Progenitor cell of endocrine pancreas (in vitro differentiated cells): Measurements from ENCODE around the gene KRTAP3-2. TPM values are rescaled to one million over a fixed set of nuclear protein-coding genes. Genes with fewer than 3 reads are reported as not detected.

Source experiments
- DNase-seq: peaks from one replicate; pipeline ENCODE4 v3.0.0; 2021; ENCODE audit warnings: low spot score; ENCODE audit not compliant: unreplicated experiment
- H3K27ac Mint-ChIP-seq: 2 replicates; pipeline ENCODE4 v1.8.0; 2021; ENCODE audit warnings: mild to moderate bottlenecking, moderate library complexity, mixed read lengths
- H3K27me3 Mint-ChIP-seq: 2 replicates; pipeline ENCODE4 v1.8.0; 2021; ENCODE audit warnings: mixed read lengths
- H3K36me3 Mint-ChIP-seq: 2 replicates; pipeline ENCODE4 v1.8.0; 2022; ENCODE audit warnings: mixed read lengths; ENCODE audit not compliant: insufficient read depth
- H3K4me1 Mint-ChIP-seq: 2 replicates; pipeline ENCODE4 v1.8.0; 2021; ENCODE audit warnings: low read depth, mixed read lengths
- H3K4me3 Mint-ChIP-seq: 2 replicates; pipeline ENCODE4 v1.8.0; 2021; ENCODE audit warnings: low read depth, mild to moderate bottlenecking, moderate library complexity, mixed read lengths
- H3K9me3 Mint-ChIP-seq: 2 replicates; pipeline ENCODE4 v1.8.0; 2021; ENCODE audit warnings: low read depth, mixed read lengths
- total RNA-seq: library from RNA; stranded (reverse); gene quantifications from 2 replicates; pipeline ENCODE4 v1.2.1, GENCODE V29; 2021
- TF ChIP-seq, protein P1 (sequence below): fragments of 200-600 bp; sonication (generic); IDR thresholded peaks from one replicate; pipeline ENCODE4 v1.5.0; 2021; ENCODE audit warnings: antibody characterized with exemption, mild to moderate bottlenecking; ENCODE audit not compliant: unreplicated experiment

The KRTAP3-2 gene
- total RNA-seq, 1 donor from 2014 or later: not detected

GRCh38 chr17:40960144-40960543 lies 39.6 kb downstream of the KRTAP3-2 start:
- peaks cover 56% of the 10 kb centered on the region for H3K4me1 Mint-ChIP-seq
- no peaks in the 10 kb centered on the region for H3K36me3 Mint-ChIP-seq
- H3K27me3 Mint-ChIP-seq: no peaks in the 10 kb centered on the region
- H3K9me3 Mint-ChIP-seq: peaks cover 14% of the 10 kb centered on the region
- peak overlapping the region; percentile 31 for H3K27ac Mint-ChIP-seq
- no peak for DNase-seq
- TF ChIP-seq, protein P1, sequence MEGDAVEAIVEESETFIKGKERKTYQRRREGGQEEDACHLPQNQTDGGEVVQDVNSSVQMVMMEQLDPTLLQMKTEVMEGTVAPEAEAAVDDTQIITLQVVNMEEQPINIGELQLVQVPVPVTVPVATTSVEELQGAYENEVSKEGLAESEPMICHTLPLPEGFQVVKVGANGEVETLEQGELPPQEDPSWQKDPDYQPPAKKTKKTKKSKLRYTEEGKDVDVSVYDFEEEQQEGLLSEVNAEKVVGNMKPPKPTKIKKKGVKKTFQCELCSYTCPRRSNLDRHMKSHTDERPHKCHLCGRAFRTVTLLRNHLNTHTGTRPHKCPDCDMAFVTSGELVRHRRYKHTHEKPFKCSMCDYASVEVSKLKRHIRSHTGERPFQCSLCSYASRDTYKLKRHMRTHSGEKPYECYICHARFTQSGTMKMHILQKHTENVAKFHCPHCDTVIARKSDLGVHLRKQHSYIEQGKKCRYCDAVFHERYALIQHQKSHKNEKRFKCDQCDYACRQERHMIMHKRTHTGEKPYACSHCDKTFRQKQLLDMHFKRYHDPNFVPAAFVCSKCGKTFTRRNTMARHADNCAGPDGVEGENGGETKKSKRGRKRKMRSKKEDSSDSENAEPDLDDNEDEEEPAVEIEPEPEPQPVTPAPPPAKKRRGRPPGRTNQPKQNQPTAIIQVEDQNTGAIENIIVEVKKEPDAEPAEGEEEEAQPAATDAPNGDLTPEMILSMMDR: no peak
- H3K4me3 Mint-ChIP-seq: no peak overlapping the region

DNA sequence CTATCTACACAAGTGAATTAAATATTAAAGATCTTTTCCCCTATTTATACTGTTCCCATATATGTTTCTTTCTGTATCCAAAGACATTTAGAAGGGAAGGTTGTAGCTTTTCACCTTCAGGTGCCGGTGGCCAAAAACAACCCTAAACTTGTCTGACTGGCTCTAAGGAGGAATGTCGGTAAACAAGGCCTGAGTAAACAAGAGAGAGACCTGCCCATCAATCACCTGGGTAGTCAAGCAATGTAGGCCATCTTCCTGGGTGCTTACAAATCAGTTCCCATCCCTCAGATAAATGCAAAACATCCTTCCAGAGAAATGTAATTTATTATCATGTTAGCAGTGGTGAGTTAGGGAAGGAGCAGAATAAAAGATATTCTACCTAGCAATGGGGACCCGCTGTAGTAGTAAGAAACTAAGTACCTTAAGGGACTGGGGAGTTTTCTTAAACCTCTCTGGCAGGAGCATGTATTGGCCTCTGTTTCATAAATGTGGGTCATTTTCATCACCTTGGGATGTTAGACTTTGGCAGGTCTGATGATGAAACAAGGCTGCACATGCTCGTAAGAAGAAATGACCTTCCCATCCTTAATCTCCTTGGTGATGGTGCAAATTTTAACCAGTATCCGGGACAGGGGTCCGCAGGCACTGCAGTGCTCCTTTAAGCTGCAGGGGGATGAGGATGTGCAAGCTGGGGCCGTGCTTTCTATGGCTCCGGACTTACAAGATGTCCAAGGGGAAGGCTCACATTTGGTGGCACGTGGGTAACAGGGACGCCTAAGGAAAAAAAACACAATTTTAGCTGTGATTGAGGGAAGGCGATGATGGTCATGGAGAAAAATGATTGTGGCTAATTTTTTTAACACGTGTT lies 41.4 kb downstream of the KRTAP3-2 start:
- peaks cover 6% of the 10 kb centered on the region for H3K9me3 Mint-ChIP-seq
- TF ChIP-seq, protein P1: no peak
- H3K27ac Mint-ChIP-seq: peak overlapping the region; percentile 95
- H3K4me1 Mint-ChIP-seq: peaks cover 58% of the 10 kb centered on the region
- no peak for DNase-seq
- peak overlapping the region; percentile 58 for H3K4me3 Mint-ChIP-seq
- no peaks in the 10 kb centered on the region for H3K27me3 Mint-ChIP-seq
- H3K36me3 Mint-ChIP-seq: no peaks in the 10 kb centered on the region

DNA sequence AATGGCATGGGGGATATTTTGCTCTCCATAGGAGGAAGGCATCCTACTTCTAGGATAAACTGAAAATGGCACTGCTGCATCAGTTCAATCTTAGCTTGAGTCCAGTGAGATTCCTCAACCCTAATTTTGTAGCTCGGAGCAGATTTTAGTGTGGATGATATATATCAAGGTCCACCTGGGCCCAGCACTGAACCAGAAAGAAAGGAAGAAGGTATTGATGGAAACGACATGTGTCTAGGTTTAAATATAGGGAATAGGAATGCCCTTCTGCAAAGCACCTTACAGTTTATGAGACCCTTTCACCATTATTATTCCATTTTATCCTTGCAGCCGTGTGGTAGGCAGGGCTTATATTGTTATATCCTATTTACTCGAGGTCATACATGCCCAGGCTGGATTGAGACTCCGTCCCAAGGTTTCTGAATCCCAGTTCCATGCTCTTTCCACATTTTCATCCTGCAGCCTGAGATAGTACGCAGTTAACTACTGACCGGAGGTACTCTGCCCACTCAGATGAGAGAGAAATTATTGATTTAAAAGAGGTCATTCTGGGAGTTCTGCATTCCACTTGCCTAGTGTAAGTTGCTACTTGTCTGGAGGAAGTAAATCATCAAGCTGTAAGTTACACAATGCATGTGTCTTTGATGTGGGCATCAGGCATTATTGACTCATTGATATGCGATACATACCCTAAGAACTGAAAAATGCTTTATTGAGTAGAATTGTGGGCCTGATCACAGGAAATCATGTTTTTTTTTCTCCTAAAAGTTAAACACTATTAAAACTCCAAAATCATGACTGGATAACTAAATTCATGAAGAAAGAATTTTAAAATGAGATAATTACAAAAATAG lies 43.1 kb downstream of the KRTAP3-2 start:
- no peak for DNase-seq
- H3K4me1 Mint-ChIP-seq: peaks cover 51% of the 10 kb centered on the region
- H3K4me3 Mint-ChIP-seq: peak overlapping the region; percentile 2
- peaks cover 5% of the 10 kb centered on the region for H3K9me3 Mint-ChIP-seq
- H3K27ac Mint-ChIP-seq: peak overlapping the region; percentile 95
- H3K27me3 Mint-ChIP-seq: no peaks in the 10 kb centered on the region
- H3K36me3 Mint-ChIP-seq: no peaks in the 10 kb centered on the region
- TF ChIP-seq, protein P1: no peak

- TF ChIP-seq, protein P1: no peak
- no peaks in the 10 kb centered on the region for H3K36me3 Mint-ChIP-seq
- no peak for DNase-seq
- no peak overlapping the region for H3K4me3 Mint-ChIP-seq
- peaks cover 48% of the 10 kb centered on the region for H3K4me1 Mint-ChIP-seq
- no peaks in the 10 kb centered on the region for H3K9me3 Mint-ChIP-seq
- H3K27ac Mint-ChIP-seq: no peak overlapping the region
- H3K27me3 Mint-ChIP-seq: no peaks in the 10 kb centered on the region
Observed at GRCh38 chr17:40953881-40954280, 45.8 kb downstream of the KRTAP3-2 start.

DNA sequence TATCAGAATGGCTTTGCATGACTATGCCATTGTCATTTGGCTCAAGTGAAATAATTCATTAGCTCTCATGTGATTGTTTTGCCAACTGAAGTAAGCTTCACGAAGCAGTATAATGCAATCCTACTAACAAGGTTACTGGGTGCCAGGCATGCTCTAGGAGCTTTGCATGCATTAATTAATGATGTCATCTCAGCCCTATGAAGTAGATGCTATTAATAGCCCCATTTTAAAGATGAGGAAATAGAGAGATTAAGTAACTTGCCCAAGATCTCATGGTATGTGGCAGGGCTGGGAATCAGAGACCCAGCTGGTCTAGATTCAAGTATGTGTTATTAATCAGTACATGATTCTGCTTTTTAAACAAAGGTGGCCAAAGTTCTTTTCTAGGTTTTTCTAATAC lies 47.0 kb downstream of the KRTAP3-2 start:
- H3K4me1 Mint-ChIP-seq: peaks cover 37% of the 10 kb centered on the region
- no peaks in the 10 kb centered on the region for H3K9me3 Mint-ChIP-seq
- TF ChIP-seq, protein P1: no peak
- H3K4me3 Mint-ChIP-seq: no peak overlapping the region
- no peak for DNase-seq
- H3K36me3 Mint-ChIP-seq: no peaks in the 10 kb centered on the region
- no peak overlapping the region for H3K27ac Mint-ChIP-seq
- no peaks in the 10 kb centered on the region for H3K27me3 Mint-ChIP-seq
